GM23248 (cell line): ENCODE measurements around the gene RFX3.

Experiments
- EZH2 ChIP-seq: fragments of 200-600 bp; sonication (generic); IDR thresholded peaks from 2 replicates; pipeline ENCODE4 v1.6.1; 2018; ENCODE audit warnings: antibody characterized with exemption, mild to moderate bottlenecking; ENCODE audit not compliant: insufficient read depth, poor library complexity, severe bottlenecking
- EZH2phosphoT487 ChIP-seq: fragments of 200-600 bp; sonication (generic); IDR thresholded peaks from 2 replicates; pipeline ENCODE4 v1.6.1; 2018; ENCODE audit warnings: antibody characterized with exemption, moderate library complexity, mild to moderate bottlenecking, low read depth; ENCODE audit not compliant: insufficient read depth

GRCh38 chr9:3247211-3247610 is 278.6 kb downstream of the RFX3 start:
- TF ChIP-seq EZH2phosphoT487 (no peak), EZH2 (no peak)
